Esophagus squamous epithelium (tissue), 5 donors: ENCODE measurements around the gene EPG5. TPM values are rescaled to one million over a fixed set of nuclear protein-coding genes. Genes with fewer than 3 reads are reported as not detected.
"Not testable (repeated sequence)": the region's sequence is repeated elsewhere in the genome, so short reads cannot be mapped to it uniquely, and the experiment has no call there.

Experiments used
- DNase-seq: peaks from one replicate; lab custom pipeline; 2025; lab: John Stamatoyannopoulos, UW
- H3K27ac ChIP-seq, 4 donors: fragments of 200-600 bp; sonication (generic); one replicate each; pipeline ENCODE4 v1.5.1; 2016 to 2019; ENCODE audit warnings: mild to moderate bottlenecking in 1 of 4
- H3K27me3 ChIP-seq, 4 donors: fragments of 200-600 bp; sonication (generic); 1 replicate in 3 of 4; 2 replicates in 1 of 4; pipeline versions ENCODE4 v1.5.1 to v1.6.0; 2017 to 2021; ENCODE audit warnings: antibody characterized with exemption in 1 of 4
- H3K36me3 ChIP-seq, 3 donors: fragments of 200-600 bp; sonication (generic); one replicate each; pipeline ENCODE4 v1.5.1; 2016 to 2019
- H3K4me1 ChIP-seq, 3 donors: fragments of 200-600 bp; sonication (generic); one replicate each; pipeline ENCODE4 v1.5.1; 2017 to 2019
- H3K4me3 ChIP-seq, 4 donors: fragments of 200-600 bp; sonication (generic); 1 replicate in 3 of 4; 2 replicates in 1 of 4; pipeline ENCODE4 v1.5.1; 2016 to 2019; ENCODE audit warnings: mild to moderate bottlenecking in 2 of 4, moderate library complexity in 1 of 4
- H3K9me3 ChIP-seq, 3 donors: fragments of 200-600 bp; sonication (generic); one replicate each; pipeline ENCODE4 v1.5.1; 2016 to 2019
- POLR2A ChIP-seq, 4 donors: fragments of 450-650 bp; IDR thresholded peaks; one replicate each; pipeline ENCODE4 v1.6.1; 2017; ENCODE audit warnings: antibody characterized with exemption in 4 of 4, mild to moderate bottlenecking in 4 of 4, moderate library complexity in 3 of 4
- WGBS, 2 donors: methylation state at CpG; one replicate each; pipeline ENCODE4 v1.1.5; 2018; 5-methylcytosine and 5-hydroxymethylcytosine counted together
- intact Hi-C: fragments of 100-400 bp; cut with DNase I; formaldehyde crosslinking; loops from one replicate; pipeline ENCODE4 v1.15.0; 2022
- total RNA-seq, 4 donors: library from RNA; depleted of rRNA; stranded (reverse); fragments of >200 nt; gene quantifications; one replicate each; pipeline ENCODE4 v1.1.0, GENCODE V29; 2016
- TF ChIP-seq, protein P1 (sequence below), 6 experiments: fragments of 450-650 bp in 4 of 6; fragments of 200-600 bp in 2 of 6; sonication (generic) in 2 of 6; IDR thresholded peaks; one replicate each; pipeline ENCODE4 v1.5.1; 2016 to 2019; ENCODE audit warnings: antibody characterized with exemption in 6 of 6, mild to moderate bottlenecking in 4 of 6, moderate library complexity in 4 of 6
- donor health status: DM: yes; HTN: yes; CAD: no.

The EPG5 gene
- total RNA-seq, 4 donors from 2014 or later = 7.8 to 28.8 (median 22.6) TPM

DNA sequence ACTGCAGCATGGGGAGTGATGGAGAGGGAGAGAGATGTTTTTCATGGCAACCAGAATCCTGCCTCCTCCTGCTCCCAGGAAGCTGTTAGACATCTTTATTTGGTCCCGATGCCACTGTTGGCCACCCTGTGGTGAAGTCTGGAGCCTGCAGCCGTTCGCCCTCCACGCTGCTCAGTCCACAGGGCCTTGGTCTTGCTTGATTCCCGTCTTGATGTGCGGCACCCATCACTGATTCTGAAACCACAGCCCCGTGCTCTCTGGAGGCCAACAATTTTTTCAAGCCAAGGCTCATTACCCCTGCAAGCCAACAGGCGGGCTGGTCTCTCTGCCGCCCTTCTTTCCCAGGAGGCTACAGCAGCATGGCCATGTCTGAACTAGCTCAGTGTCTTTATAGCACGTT, 117.1 kb downstream of the EPG5 start:
- intact Hi-C loops = no loop called here
- WGBS, 2 donors = 73 to 81% methylated on average over 7 to 10 of the region's 10 CpGs
- H3K4me3 ChIP-seq = no peak overlapping the region
- H3K27ac ChIP-seq = no peak overlapping the region
- no peaks in the 10 kb centered on the region for H3K9me3 ChIP-seq
- H3K36me3 ChIP-seq = peaks cover 0 to 60% (median 10%) of the 10 kb centered on the region in 3 donors
- no peaks in the 10 kb centered on the region for H3K4me1 ChIP-seq
- DNase-seq = no peak
- TF ChIP-seq POLR2A (IDR thresholded peaks at IDR 0.05) = no peak
- TF ChIP-seq, protein P1, sequence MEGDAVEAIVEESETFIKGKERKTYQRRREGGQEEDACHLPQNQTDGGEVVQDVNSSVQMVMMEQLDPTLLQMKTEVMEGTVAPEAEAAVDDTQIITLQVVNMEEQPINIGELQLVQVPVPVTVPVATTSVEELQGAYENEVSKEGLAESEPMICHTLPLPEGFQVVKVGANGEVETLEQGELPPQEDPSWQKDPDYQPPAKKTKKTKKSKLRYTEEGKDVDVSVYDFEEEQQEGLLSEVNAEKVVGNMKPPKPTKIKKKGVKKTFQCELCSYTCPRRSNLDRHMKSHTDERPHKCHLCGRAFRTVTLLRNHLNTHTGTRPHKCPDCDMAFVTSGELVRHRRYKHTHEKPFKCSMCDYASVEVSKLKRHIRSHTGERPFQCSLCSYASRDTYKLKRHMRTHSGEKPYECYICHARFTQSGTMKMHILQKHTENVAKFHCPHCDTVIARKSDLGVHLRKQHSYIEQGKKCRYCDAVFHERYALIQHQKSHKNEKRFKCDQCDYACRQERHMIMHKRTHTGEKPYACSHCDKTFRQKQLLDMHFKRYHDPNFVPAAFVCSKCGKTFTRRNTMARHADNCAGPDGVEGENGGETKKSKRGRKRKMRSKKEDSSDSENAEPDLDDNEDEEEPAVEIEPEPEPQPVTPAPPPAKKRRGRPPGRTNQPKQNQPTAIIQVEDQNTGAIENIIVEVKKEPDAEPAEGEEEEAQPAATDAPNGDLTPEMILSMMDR (IDR thresholded peaks at IDR 0.05) = peak in 2 of 6 experiments; percentile 4 to 48
- H3K27me3 ChIP-seq = no peaks in the 10 kb centered on the region

DNA sequence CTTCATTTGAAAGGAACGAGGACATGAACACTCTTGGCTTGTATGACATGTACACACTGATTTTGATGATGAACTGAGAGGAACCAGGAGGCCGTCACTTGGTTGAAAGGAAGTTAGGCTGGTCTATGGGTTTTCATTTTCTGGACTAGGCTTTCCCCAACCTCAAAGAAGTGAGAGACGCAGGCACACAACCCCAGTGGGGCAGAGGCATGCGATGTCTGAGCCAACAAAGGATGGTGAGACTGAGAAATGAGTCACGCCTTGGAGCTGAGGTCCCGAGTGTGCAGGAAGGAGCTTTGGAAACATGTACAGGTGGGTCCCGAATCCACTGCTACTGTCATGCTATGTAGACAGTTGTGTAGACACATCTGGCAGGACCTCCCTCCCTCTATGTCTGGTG, 117.6 kb downstream of the EPG5 start:
- Histone ChIP-seq H3K4me3 (no peak overlapping the region), H3K4me1 (no peaks in the 10 kb centered on the region), H3K36me3 (peaks cover 0 to 55% (median 8%) of the 10 kb centered on the region in 3 donors), H3K9me3 (no peaks in the 10 kb centered on the region), H3K27me3 (no peaks in the 10 kb centered on the region), H3K27ac (no peak overlapping the region)
- intact Hi-C loops = no loop called here
- TF ChIP-seq, protein P1 (IDR thresholded peaks at IDR 0.05) = no peak
- no peak for TF ChIP-seq POLR2A (IDR thresholded peaks at IDR 0.05)
- 83 to 86% methylated on average over 7 of the region's 7 CpGs for WGBS, 2 donors
- DNase-seq = no peak

DNA sequence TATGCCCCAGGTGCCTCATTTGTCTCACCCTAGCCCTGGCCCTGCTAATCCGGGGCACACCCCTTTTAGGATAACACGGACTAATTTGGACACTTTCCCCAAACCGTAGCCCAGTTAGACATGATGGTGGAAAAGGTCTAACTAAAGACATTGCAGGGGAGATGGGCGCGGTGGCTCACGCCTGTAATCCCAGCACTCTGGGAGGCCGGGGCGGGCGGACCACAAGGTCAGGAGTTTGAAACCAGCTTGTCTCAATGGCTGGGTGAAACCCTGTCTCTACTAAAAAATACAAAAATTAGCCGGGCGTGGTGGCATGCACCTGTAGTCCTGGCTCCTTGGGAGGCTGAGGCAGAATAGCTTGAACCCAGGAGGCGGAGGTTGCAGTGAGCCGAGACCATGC, 118.5 kb downstream of the EPG5 start:
- H3K27me3 ChIP-seq, H3K27ac ChIP-seq, H3K4me1 ChIP-seq, intact Hi-C loops, DNase-seq, H3K4me3 ChIP-seq, H3K9me3 ChIP-seq: not testable (repeated sequence)
- 85% methylated on average over 4 of the region's 13 CpGs; no CpG with 5 or more reads in 1 of the 2 donors for WGBS, 2 donors
- H3K36me3 ChIP-seq = peaks cover 0 to 46% (median 0%) of the 10 kb centered on the region in 3 donors

DNA sequence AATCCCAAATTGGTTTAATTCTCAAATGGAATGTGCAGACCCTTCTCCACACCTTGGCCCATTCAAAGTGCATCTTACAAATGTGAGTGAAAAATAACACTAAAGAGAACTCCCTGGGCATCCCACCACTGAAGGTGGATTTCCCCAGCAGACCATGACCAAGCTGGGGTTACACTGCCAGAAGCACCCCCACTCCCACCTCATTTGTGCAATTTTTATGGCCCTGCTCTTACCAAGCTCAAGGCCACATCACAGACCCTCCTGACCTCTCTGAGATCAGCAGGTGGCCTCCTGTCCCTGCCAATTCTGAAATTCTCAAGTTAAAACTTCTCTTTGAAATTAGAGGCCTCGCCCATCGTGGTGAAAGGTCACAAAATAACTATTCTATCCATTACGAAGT, 120.0 kb downstream of the EPG5 start:
- intact Hi-C loops = no loop called here
- H3K4me1 ChIP-seq = no peaks in the 10 kb centered on the region
- H3K4me3 ChIP-seq = no peak overlapping the region
- DNase-seq = no peak
- TF ChIP-seq, protein P1 (IDR thresholded peaks at IDR 0.05) = no peak
- TF ChIP-seq POLR2A (IDR thresholded peaks at IDR 0.05) = no peak
- peaks cover 0 to 31% (median 0%) of the 10 kb centered on the region in 3 donors for H3K36me3 ChIP-seq
- peaks cover 0 to 12% (median 0%) of the 10 kb centered on the region in 4 donors for H3K27me3 ChIP-seq
- WGBS, 2 donors = 56% methylated on average over 3 of the region's 3 CpGs
- no peaks in the 10 kb centered on the region for H3K9me3 ChIP-seq
- no peak overlapping the region for H3K27ac ChIP-seq

DNA sequence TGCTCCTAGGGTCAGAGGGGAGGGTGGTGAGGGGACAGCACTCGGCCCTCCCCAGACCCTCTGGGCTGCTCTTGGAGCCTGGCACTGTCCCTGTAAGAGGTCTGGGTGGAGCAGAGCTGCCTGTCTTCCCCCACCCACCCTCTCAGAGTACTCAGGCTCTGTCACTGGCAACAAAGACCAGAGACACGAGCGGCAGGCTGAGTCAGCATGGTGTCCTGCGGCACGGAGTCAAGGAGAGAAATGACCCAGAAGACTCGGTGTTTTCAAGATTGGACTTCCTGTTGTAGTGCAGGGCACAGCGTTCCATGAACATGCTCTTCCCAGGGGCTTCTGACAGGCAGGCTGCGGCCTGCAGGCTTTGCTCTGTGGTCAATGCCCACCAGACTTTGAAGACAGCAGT, 121.7 kb downstream of the EPG5 start:
- Histone ChIP-seq H3K9me3 (no peaks in the 10 kb centered on the region), H3K4me1 (no peaks in the 10 kb centered on the region), H3K27me3 (peaks cover 0 to 29% (median 0%) of the 10 kb centered on the region in 4 donors), H3K36me3 (peaks cover 0 to 18% (median 0%) of the 10 kb centered on the region in 3 donors), H3K27ac (no peak overlapping the region), H3K4me3 (no peak overlapping the region)
- TF ChIP-seq, protein P1 (IDR thresholded peaks at IDR 0.05) = no peak
- TF ChIP-seq POLR2A (IDR thresholded peaks at IDR 0.05) = no peak
- WGBS, 2 donors = 80 to 100% methylated on average over 1 to 2 of the region's 8 CpGs
- no peak for DNase-seq
- intact Hi-C loops = no loop called here

DNA sequence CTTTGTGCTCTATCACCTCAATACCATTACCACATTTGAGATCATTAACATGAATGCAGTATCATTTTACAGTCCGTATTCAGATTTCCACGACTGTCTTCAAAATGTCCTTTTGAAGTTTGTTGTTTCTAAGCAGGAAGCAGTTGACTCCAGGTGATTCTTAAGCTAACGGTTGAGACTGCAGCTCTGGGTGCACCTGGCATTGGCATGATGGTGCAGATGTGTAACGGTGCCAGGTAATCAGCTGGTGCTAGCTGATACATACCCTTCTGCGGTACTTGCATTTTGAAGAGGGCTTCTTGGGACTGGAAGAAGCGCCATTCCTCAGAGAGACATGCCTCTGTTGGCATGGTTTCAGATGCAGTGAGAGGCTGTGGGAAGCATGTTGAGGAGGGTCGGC, 122.2 kb downstream of the EPG5 start:
- no peaks in the 10 kb centered on the region for H3K4me1 ChIP-seq
- no peaks in the 10 kb centered on the region for H3K9me3 ChIP-seq
- H3K27ac ChIP-seq = no peak overlapping the region
- 87 to 88% methylated on average over 4 to 7 of the region's 7 CpGs for WGBS, 2 donors
- H3K36me3 ChIP-seq = peaks cover 0 to 14% (median 0%) of the 10 kb centered on the region in 3 donors
- DNase-seq = no peak
- peaks cover 0 to 34% (median 0%) of the 10 kb centered on the region in 4 donors for H3K27me3 ChIP-seq
- TF ChIP-seq POLR2A (IDR thresholded peaks at IDR 0.05) = no peak
- TF ChIP-seq, protein P1 (IDR thresholded peaks at IDR 0.05) = no peak
- no peak overlapping the region for H3K4me3 ChIP-seq
- intact Hi-C loops = no loop called here
